Naive thymus-derived CD8-positive, alpha-beta T cell (primary cell): ENCODE data around the gene PCF11. TPM values are rescaled to one million over a fixed set of nuclear protein-coding genes. Genes with fewer than 3 reads are reported as not detected.

Source experiments
- polyA plus RNA-seq, 3 donors: library from polyadenylated mRNA; unstranded; fragments of 300-500 nt; fragmentation: Illumina TruSeq; gene quantifications; one replicate each; pipeline ENCODE4 v1.2.3, GENCODE V29; 2021
- total RNA-seq, 8 experiments: library from RNA in 2 of 8; stranded (reverse) in 2 of 8; gene quantifications; one replicate each; pipeline ENCODE4 v1.2.3 and lab custom pipeline; 2021 to 2026

The PCF11 gene
- total and polyA plus RNA-seq, 5 experiments from 2014 or later: 22.5 to 199 (median 33.6) TPM

Other genes with a start within 250 kb of the PCF11 start
- gene RAB30, start 85.2 kb upstream of the PCF11 start, total RNA-seq: 10 to 100 TPM; 28.1 to 35.5 TPM
- gene RAB30, start 85.2 kb upstream of the PCF11 start, polyA plus RNA-seq: 10 to 100 TPM; 10.7 to 17.4 (median 12.8) TPM
- gene ANKRD42, start 36.6 kb downstream of the PCF11 start, total RNA-seq: 1 to 10 TPM; 8.1 to 8.3 TPM
- 1 to 10 TPM; 3.4 to 6.5 (median 5.5) TPM for gene ANKRD42, start 36.6 kb downstream of the PCF11 start, polyA plus RNA-seq
- gene CCDC90B, start 129.2 kb downstream of the PCF11 start, total RNA-seq: 10 to 100 TPM; 31.9 to 35.9 TPM
- gene CCDC90B, start 129.2 kb downstream of the PCF11 start, polyA plus RNA-seq: 10 to 100 TPM; 48.5 to 54.7 (median 52.1) TPM